SK-N-MC (cell line): Measurements from ENCODE around the gene ZNF143.

Experiments
- EZH2 ChIP-seq: fragments of 200-600 bp; sonication (generic); IDR thresholded peaks from one replicate; pipeline ENCODE4 v1.6.1; 2017; ENCODE audit warnings: antibody characterized with exemption
- POLR2AphosphoS5 ChIP-seq: IDR thresholded peaks from 2 replicates; pipeline ENCODE4 v1.6.1; 2012; ENCODE audit warnings: mild to moderate bottlenecking, low read depth, low read length, borderline replicate concordance

GRCh38 chr11:9571763-9572115, 110.9 kb downstream of the ZNF143 start:
- TF ChIP-seq POLR2AphosphoS5: no peak
- no peak for TF ChIP-seq EZH2
